ENCODE measurements around the gene VLDLR.
"Not testable (repeated sequence)": the region's sequence is repeated elsewhere in the genome, so short reads cannot be mapped to it uniquely, and the experiment has no call there.

The VLDLR gene

GRCh38 chr9:2664174-2665065, 42.8 kb downstream of the VLDLR start:
- DNase-seq: no peak

GRCh38 chr9:2666569-2666968, 45.0 kb downstream of the VLDLR start:
- no peak for DNase-seq

- DNase-seq: no peak
These were observed 51.6 kb downstream of the VLDLR start for GRCh38 chr9:2673161-2673560.

GRCh38 chr9:2674141-2674824, 52.7 kb downstream of the VLDLR start:
- no peak for DNase-seq

GRCh38 chr9:2675834-2676233, 54.2 kb downstream of the VLDLR start:
- DNase-seq: no peak

- DNase-seq: no peak
These were observed 54.9 kb downstream of the VLDLR start for GRCh38 chr9:2676466-2676865.

- no peak for DNase-seq
These were observed 56.6 kb downstream of the VLDLR start for GRCh38 chr9:2677915-2678889.

GRCh38 chr9:2679011-2679410, 57.4 kb downstream of the VLDLR start:
- no peak for DNase-seq

GRCh38 chr9:2681981-2682380, 60.4 kb downstream of the VLDLR start:
- DNase-seq: no peak

- no peak for DNase-seq
These were observed 65.3 kb downstream of the VLDLR start for GRCh38 chr9:2686911-2687310.

GRCh38 chr9:2688636-2689035, 67.0 kb downstream of the VLDLR start:
- DNase-seq: no peak

- DNase-seq: no peak
These were observed 69.6 kb downstream of the VLDLR start for GRCh38 chr9:2691212-2691611.

GRCh38 chr9:2691626-2692025, 70.0 kb downstream of the VLDLR start:
- DNase-seq: no peak

GRCh38 chr9:2693056-2693455, 71.5 kb downstream of the VLDLR start:
- DNase-seq: no peak

GRCh38 chr9:2697492-2697891, 75.9 kb downstream of the VLDLR start:
- no peak for DNase-seq

- DNase-seq: no peak
These were observed 78.8 kb downstream of the VLDLR start for GRCh38 chr9:2700398-2700797.

- DNase-seq: no peak
These were observed 79.4 kb downstream of the VLDLR start for GRCh38 chr9:2700909-2701550.

- no peak for DNase-seq
These were observed 82.9 kb downstream of the VLDLR start for GRCh38 chr9:2704504-2704903.

- DNase-seq: not testable (repeated sequence)
These were observed 85.7 kb downstream of the VLDLR start for GRCh38 chr9:2707256-2707655.

Data from activated T-cell treated with anti-CD3 and anti-CD28 coated beads, Interleukin-2, amount 50 U/mL, for 48 hours (primary cell).